Measurements from ENCODE around the gene KCNE4. TPM values are rescaled to one million over a fixed set of nuclear protein-coding genes. Genes with fewer than 3 reads are reported as not detected.

KCNE4 gene
- total RNA-seq, 1 donor from 2014 or later, result 0.26 TPM

DNA sequence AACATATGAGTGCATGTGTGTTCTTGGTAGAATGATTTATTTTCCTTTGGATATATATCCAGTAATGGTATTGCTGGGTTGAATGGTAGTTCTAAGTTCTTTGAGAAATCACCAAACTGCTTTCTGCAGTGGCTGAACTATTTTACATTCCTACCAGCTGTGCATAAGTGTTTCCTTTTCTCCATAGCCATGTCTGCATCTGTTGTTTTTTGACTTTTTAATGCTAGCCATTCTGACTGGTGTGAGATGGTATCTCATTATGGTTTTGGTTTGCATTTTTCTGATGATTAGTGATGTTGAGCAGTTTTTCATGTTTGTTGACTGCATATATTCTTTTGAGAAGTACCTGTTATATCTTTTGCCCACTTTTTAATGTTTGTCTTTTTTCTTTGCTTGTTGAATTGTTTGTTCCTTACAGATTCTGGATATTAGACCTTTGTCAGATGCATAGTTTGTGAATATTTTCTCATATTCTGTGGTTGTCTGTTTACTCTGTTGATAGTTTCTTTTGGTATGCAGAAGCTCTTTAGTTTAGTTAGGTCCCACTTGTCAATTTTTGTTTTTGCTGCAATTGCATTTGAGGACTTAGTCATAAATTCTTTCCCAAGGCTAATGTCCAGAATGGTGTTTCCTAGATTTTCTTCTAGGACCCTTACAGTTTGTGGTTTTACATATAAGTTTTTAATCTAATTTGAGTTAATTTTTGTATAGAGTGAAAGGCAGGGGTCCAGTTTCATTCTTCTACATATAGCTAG, 17.6 kb upstream of the KCNE4 start:
- H3K27me3 ChIP-seq (ENCODE audit: control insufficient read depth, insufficient read depth, low read length), result no peaks in the 10 kb centered on the region
- FAIRE-seq (no peak), DNase-seq (ENCODE audit: low read depth) (no peak)
- H3K4me3 ChIP-seq (ENCODE audit: low read depth, low read length), result no peak overlapping the region
- TF ChIP-seq CTCF (IDR thresholded peaks at IDR 0.05; ENCODE audit: insufficient read depth, low read length, severe bottlenecking), result no peak
- H3K36me3 ChIP-seq (ENCODE audit: control insufficient read depth, insufficient read depth, low read length), result no peaks in the 10 kb centered on the region

DNA sequence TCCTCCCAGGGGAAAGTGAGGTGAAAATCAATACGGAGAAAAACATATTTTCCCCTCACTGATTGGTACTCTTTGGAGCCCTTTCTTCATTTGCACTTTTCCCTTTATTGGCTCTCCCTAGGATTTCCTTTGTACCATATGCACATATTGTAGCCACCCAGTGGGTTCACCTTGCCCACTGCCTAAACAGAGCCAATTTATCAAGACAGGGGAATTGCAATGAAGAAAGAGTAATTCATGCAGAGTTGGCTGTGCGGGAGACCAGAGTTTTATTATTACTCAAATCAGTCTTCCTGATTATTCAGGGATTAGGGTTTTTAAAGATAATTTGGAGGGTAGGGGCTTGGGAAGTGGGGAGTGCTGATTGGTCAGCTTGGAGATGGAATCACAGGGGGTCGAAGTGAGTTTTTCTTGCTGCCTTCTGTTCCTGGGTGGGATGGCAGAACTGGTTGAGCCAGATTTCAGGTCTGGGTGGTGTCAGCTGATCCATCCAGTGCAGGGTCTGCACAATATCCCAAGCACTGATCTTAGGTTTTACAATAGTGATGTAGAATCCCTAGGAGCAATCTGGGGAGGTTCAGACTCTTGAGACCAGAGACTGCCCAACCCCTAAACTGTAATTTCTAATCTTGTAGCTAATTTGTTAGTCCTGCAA, 15.1 kb upstream of the KCNE4 start:
- H3K36me3 ChIP-seq (ENCODE audit: control insufficient read depth, insufficient read depth, low read length), result no peaks in the 10 kb centered on the region
- FAIRE-seq, result no peak
- no peak for TF ChIP-seq CTCF (IDR thresholded peaks at IDR 0.05; ENCODE audit: insufficient read depth, low read length, severe bottlenecking)
- H3K27me3 ChIP-seq (ENCODE audit: control insufficient read depth, insufficient read depth, low read length), result no peaks in the 10 kb centered on the region
- no peak overlapping the region for H3K4me3 ChIP-seq (ENCODE audit: low read depth, low read length)
- DNase-seq (ENCODE audit: low read depth), result no peak

DNA sequence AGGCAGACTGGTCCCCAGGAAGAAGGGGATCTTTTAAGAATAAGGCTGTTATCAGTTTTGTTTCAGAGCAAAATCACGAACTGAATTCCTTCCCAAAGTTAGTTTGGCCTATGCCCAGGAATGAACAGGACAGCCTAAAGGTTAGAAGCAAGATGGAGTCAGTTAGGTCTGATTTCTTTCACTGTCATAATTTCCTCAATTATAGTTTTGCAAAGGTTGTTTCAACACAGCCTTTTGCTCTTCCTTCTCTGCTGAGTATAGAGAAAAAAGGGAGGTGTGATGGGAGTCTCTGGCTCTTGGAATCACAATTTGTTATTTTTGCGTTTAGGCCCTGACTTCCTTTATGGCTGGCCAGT, 14.6 kb upstream of the KCNE4 start:
- no peaks in the 10 kb centered on the region for H3K36me3 ChIP-seq (ENCODE audit: control insufficient read depth, insufficient read depth, low read length)
- no peaks in the 10 kb centered on the region for H3K27me3 ChIP-seq (ENCODE audit: control insufficient read depth, insufficient read depth, low read length)
- TF ChIP-seq CTCF (IDR thresholded peaks at IDR 0.05; ENCODE audit: insufficient read depth, low read length, severe bottlenecking), result no peak
- no peak overlapping the region for H3K4me3 ChIP-seq (ENCODE audit: low read depth, low read length)
- DNase-seq (ENCODE audit: low read depth) (no peak), FAIRE-seq (no peak)

- H3K27me3 ChIP-seq (ENCODE audit: control insufficient read depth, insufficient read depth, low read length), result no peaks in the 10 kb centered on the region
- H3K36me3 ChIP-seq (ENCODE audit: control insufficient read depth, insufficient read depth, low read length), result no peaks in the 10 kb centered on the region
- H3K4me3 ChIP-seq (ENCODE audit: low read depth, low read length), result no peak overlapping the region
- DNase-seq (ENCODE audit: low read depth) (no peak), FAIRE-seq (no peak)
- TF ChIP-seq CTCF (IDR thresholded peaks at IDR 0.05; ENCODE audit: insufficient read depth, low read length, severe bottlenecking), result no peak
Observed at GRCh38 chr2:223039618-223040017, 12.4 kb upstream of the KCNE4 start.

- no peaks in the 10 kb centered on the region for H3K36me3 ChIP-seq (ENCODE audit: control insufficient read depth, insufficient read depth, low read length)
- FAIRE-seq (no peak), DNase-seq (ENCODE audit: low read depth) (no peak)
- no peak overlapping the region for H3K4me3 ChIP-seq (ENCODE audit: low read depth, low read length)
- H3K27me3 ChIP-seq (ENCODE audit: control insufficient read depth, insufficient read depth, low read length), result no peaks in the 10 kb centered on the region
- no peak for TF ChIP-seq CTCF (IDR thresholded peaks at IDR 0.05; ENCODE audit: insufficient read depth, low read length, severe bottlenecking)
Observed at GRCh38 chr2:223040527-223040926, 11.5 kb upstream of the KCNE4 start.

Measured in bronchial epithelial cell (primary cell).